Ishikawa (cell line): ENCODE measurements around the gene TM4SF4.

Source experiments
- CEBPB ChIP-seq: IDR thresholded peaks from 2 replicates; pipeline ENCODE4 v1.6.1; 2012
- CREB1 ChIP-seq: IDR thresholded peaks from 2 replicates; pipeline ENCODE4 v1.6.1; 2012; ENCODE audit warnings: low read depth
- EGR1 ChIP-seq: IDR thresholded peaks from 2 replicates; pipeline ENCODE4 v1.6.1; 2012
- EP300 ChIP-seq: IDR thresholded peaks from 2 replicates; pipeline ENCODE4 v1.6.1; 2012; ENCODE audit warnings: borderline replicate concordance
- FOXM1 ChIP-seq: IDR thresholded peaks from 2 replicates; pipeline ENCODE4 v1.6.1; 2012; ENCODE audit warnings: low read depth, borderline replicate concordance
- MAX ChIP-seq: IDR thresholded peaks from 2 replicates; pipeline ENCODE4 v1.6.1; 2012
- NFIC ChIP-seq: IDR thresholded peaks from 2 replicates; pipeline ENCODE4 v1.6.1; 2012
- RAD21 ChIP-seq: IDR thresholded peaks from 2 replicates; pipeline ENCODE4 v1.6.1; 2012; ENCODE audit warnings: low read depth
- REST ChIP-seq: IDR thresholded peaks from 2 replicates; pipeline ENCODE4 v1.6.1; 2012; ENCODE audit warnings: low read depth, mild to moderate bottlenecking
- TAF1 ChIP-seq: IDR thresholded peaks from 2 replicates; pipeline ENCODE4 v1.6.1; 2012; ENCODE audit warnings: low read depth, mild to moderate bottlenecking
- TCF12 ChIP-seq: IDR thresholded peaks from 2 replicates; pipeline ENCODE4 v1.6.1; 2012; ENCODE audit warnings: low read depth
- TEAD4 ChIP-seq: IDR thresholded peaks from 2 replicates; pipeline ENCODE4 v1.6.1; 2012
- USF1 ChIP-seq: IDR thresholded peaks from 2 replicates; pipeline ENCODE4 v1.6.1; 2012
- YY1 ChIP-seq: IDR thresholded peaks from 2 replicates; pipeline ENCODE4 v1.6.1; 2012; ENCODE audit warnings: low read depth
- ZBTB7A ChIP-seq: IDR thresholded peaks from 2 replicates; pipeline ENCODE4 v1.6.1; 2012; ENCODE audit warnings: low read depth

TM4SF4 gene

GRCh38 chr3:149528340-149528650 is 53.8 kb downstream of the TM4SF4 start:
- TF ChIP-seq RAD21 = no peak
- TF ChIP-seq MAX = no peak
- TF ChIP-seq EP300 = no peak
- TF ChIP-seq NFIC = no peak
- no peak for TF ChIP-seq ZBTB7A
- TF ChIP-seq FOXM1 = no peak
- TF ChIP-seq TAF1 = no peak
- no peak for TF ChIP-seq CEBPB
- TF ChIP-seq CREB1 = no peak
- TF ChIP-seq TEAD4 = no peak
- TF ChIP-seq REST = no peak
- no peak for TF ChIP-seq USF1
- TF ChIP-seq YY1 = no peak
- TF ChIP-seq TCF12 = no peak
- no peak for TF ChIP-seq EGR1

- TF ChIP-seq FOXM1 (no peak), TAF1 (no peak), TEAD4 (no peak), EGR1 (no peak)
Measured at GRCh38 chr3:149529099-149529498, 54.6 kb downstream of the TM4SF4 start.

GRCh38 chr3:149532489-149533180 is 58.1 kb downstream of the TM4SF4 start:
- TF ChIP-seq NFIC (no peak), YY1 (no peak), CEBPB (no peak), REST (no peak), RAD21 (no peak), CREB1 (no peak), EP300 (no peak), TCF12 (no peak), ZBTB7A (no peak), TAF1 (no peak), FOXM1 (no peak), MAX (no peak), USF1 (no peak), TEAD4 (no peak)

- TF ChIP-seq TAF1 = no peak
- no peak for TF ChIP-seq NFIC
- TF ChIP-seq EP300 = no peak
- TF ChIP-seq MAX = no peak
- TF ChIP-seq EGR1 = no peak
- no peak for TF ChIP-seq FOXM1
- no peak for TF ChIP-seq TCF12
- TF ChIP-seq RAD21 = no peak
- TF ChIP-seq ZBTB7A = no peak
- no peak for TF ChIP-seq USF1
- TF ChIP-seq CEBPB = no peak
- TF ChIP-seq REST = no peak
- no peak for TF ChIP-seq TEAD4
- no peak for TF ChIP-seq YY1
- TF ChIP-seq CREB1 = no peak
Measured at GRCh38 chr3:149534082-149534481, 59.6 kb downstream of the TM4SF4 start.
